ENCODE results near the gene COL5A2. TPM values are rescaled to one million over a fixed set of nuclear protein-coding genes. Genes with fewer than 3 reads are reported as not detected.
A peak's percentile ranks its signal among the peaks of the same experiment; 100 is the strongest.

Gene COL5A2
- total RNA-seq, 1 experiment from 2014 or later = 0.66 TPM

DNA sequence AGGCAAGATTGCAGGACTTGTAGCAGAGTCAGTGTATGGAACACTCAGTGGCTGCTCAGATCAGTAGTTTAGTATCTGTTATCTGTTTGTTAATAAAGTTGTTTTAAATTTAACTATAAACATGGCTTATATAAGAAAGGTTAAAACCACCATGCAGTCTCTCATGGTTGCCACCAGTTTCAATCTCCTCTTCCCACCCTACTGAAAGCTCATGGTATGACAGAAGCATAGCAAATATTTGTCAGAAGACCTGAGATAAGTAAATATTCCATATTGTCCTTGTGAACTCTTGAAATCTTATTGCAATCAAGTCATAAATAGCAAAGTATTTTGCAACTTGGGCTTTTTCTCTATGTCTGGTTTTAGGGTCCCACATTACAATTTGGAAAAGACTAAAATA, 2.1 kb upstream of the COL5A2 start:
- DNase-seq (ENCODE audit: low read depth) = no peak

DNA sequence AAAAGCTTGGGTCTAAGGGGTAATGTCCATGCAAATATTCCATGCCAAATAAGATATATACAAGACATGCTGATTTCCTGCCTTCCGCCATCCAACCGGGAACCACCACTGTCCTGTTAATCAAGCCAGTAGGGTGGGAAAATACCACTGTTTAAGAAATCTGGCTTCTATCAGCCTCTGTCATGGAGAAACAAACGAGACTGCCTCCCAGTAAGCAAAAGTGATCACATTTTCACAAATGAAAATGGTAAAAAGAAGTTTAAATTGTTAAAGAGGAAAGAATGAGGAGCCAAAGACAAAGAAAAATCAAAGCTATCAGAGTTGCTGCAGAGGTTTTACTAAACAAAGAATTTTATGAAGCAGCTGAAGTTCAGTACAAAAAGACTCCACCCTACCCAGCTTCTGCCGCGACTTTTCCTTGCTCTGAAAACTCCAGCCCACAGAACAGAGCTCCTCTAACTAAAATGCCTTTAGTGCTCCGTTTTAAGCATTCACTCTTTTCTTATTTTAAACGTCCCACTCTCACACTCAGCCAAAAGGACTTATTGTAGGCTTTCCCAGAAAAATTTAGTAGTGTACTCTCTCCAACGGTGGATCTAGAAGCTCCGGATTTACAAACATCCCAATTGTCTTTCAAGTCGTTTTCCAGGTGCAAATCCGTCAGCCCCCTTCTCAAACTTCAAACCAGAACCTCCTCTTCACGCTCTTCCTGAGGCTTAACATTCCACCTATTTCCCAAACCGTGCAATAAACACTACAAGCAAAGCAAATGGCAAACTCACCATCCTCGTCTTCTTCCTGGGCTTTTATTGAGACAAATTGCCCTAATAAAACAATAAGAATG, 613 bp downstream of the COL5A2 start:
- DNase-seq (ENCODE audit: low read depth) = no peak

DNA sequence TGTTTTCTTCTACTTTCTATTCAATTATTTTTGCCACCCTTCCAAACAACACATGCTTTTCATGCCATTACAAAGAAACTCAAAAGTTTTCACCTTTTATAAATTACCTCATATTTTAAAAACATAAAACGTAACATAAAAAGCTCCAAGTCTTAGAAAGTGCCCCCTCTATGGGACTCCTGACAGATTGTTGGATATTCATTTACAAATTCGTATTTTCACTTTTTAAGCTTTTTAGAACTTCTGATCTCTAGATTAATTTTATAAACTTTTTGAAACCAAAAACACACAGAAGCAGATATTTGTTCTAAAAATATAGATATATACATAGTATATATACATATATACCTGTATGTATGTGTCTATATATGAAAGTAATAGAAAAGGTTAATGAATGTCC, 1.5 kb downstream of the COL5A2 start:
- no peak for DNase-seq (ENCODE audit: low read depth)

DNA sequence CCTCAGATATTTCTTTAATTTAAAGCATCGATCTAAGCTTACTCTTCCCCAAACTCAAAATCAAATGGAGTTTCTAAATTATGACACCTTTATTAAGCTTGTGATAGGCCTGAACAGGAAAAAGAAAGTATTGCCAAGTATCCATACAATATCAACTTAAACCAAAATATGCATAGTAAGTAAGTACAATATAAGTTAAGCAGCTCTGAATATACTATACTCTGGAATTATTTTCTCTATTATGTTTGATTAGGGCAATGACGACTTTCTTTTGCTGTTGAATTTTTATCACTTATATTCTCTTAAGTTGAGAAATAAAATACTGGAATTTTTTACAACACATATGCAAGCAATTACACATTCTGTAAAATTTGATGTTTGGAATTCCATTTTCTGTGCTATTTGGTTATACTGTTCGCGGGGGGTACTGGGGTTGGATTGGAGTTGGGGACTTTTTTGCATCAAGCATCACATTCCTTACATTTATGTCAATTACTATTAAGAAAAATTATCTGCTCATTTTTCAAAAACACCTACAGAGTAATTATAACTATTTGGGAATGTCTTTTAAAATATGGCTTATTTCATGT, 2.2 kb downstream of the COL5A2 start:
- DNase-seq (ENCODE audit: low read depth) = no peak

DNA sequence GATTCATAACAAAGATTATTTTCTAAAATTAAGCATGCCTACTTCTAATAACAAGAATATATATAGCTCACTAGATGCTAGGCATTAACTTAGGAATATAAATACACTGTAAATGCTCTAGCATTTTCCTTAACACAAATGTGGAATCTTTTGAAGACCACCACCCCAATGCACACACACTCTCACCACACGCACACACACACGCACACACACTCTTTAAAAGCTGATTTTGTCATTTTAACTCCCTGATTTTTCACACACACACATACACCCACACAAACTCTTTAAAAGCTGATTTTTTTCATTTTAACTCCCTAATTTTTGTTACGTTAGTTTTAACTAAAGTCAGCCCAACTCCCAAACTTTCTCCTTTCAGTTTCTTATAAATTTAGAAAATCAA, 3.0 kb downstream of the COL5A2 start:
- no peak for DNase-seq (ENCODE audit: low read depth)

DNA sequence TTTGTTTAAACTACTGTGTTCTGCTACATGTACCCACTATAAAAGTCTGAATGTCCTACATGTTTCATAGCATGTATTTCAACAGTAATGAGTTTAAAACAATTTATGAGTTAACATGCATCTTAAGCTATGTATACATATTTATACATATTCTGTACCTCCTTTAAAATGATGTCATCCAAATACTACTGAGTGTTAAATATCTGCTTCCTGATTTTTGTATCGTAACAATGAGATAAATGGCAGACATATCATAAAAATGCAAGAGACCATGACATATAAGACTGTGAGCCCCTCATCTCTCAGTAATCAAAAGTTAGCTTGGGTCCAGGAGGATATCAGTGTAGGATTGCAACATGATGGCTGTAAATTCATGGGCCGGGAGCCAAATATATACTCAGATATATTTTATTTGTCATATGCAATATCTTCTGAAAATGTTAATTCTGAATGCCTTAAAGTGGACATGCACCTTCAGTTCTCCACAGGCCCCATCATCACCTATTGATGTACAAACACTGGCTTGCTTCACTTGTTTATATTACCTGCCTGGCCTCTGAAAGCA, 3.6 kb downstream of the COL5A2 start:
- DNase-seq (ENCODE audit: low read depth) = no peak

DNA sequence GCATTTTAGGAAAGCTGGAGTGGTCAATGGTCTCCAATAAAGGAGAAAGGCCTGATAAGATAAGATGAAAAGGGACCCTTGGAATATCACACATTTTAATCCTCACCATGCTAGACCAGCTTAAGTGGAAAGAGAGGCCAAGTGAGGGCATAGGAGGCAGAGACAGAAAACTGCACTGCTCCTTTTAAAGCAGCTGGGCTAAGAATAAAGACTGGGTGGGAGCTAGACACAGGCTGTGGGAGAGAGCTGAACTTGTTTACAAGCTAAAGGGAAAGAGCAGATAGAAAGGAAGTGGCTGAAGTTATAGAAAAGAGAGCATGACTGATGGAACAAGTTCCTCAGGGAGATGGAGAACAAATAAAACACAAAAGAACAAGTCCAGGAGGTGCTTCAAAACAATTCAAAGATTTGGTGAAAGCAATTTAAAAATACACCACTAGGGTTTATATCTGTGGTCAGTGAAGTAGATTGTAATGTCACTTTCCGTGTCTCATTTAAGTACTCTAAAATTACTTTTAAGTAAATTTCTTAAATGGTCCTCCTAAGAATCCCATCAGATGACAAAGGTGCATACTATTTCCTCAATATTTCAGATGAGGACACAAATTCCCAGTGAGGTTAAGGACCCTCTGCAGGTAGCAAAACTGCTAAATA, 7.5 kb downstream of the COL5A2 start:
- DNase-seq (ENCODE audit: low read depth) = no peak

DNA sequence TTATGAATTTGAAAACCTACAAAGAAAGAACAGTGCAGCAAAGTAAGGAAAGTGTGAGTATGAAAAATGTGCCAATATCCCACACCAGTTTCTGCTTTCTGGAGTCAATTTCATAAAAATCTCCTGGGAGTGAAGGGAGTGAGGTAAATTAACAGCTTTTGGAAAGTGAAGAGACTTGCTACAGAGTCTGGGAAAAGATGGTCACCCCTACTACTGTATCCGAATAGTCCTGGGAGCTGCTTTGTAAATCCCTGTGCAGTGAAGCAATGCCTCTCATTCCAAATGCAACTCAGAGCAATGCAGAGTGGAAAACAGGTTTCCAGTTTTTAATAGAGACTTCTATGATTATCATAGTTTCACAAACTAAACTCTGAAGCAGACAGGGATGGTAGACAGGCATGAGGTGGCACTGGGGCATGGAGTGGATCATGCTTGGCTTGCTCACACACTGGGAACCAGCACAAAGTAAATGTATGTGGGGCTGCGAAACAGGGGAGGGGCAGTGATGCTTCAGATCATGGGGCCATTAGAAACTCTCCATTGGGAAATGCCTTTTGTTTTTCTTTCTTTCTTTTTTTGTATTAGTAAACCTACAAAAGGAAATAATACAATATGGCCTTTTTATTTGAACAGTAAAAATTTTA, 10.6 kb downstream of the COL5A2 start:
- no peak for DNase-seq (ENCODE audit: low read depth)

DNA sequence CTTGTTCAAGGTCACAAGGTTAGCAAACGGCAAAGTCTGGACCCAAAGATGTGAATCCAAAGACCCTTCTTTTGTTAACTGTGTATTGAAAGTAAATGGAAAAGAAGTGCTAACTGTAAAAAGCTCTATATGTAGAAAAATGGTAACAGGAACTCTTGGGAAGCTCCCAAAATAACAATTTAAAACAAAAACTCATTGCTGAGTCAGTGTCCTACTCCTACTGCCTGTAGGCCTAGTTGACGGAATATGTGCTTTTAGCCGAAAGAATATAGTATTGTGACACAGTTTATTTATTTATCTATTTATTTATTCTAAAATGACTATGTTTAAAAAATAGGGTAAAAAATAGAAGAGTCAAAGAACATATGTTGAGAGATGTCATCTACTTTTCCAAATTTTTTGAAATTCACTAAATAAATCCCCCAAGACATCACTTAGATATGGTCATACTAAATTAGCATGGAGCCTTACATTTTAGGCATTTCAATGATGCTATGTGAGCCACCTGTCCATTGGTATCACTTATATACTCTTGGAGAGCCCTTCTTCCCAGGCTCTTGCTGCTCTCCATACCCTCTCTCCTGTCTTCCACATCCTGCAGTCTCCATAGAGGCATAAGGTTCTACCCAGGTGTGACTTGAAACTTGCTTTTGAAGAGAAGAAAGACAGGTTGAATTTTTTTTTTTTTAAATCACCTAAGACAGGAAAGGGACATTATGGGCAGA, 13.7 kb downstream of the COL5A2 start:
- DNase-seq (ENCODE audit: low read depth) = no peak

DNA sequence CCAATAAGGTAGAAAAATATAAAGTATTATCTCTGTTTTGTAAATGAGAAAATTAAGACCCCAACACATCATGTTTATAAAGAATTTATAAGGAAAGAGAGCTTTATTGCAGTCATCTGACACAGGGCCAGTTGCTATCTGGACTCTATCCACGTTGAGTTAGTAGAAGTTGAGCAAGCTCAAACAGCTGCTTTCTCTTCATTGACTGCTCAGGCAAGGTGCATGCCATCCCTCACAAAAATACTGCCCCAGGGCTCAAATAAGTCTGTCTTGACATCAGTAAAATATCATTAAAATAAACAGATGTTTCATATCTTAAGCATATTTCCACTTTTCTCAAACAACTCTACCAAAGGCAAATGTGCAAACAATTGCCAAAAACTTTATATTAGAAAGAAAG, 14.8 kb downstream of the COL5A2 start:
- DNase-seq (ENCODE audit: low read depth) = no peak

DNA sequence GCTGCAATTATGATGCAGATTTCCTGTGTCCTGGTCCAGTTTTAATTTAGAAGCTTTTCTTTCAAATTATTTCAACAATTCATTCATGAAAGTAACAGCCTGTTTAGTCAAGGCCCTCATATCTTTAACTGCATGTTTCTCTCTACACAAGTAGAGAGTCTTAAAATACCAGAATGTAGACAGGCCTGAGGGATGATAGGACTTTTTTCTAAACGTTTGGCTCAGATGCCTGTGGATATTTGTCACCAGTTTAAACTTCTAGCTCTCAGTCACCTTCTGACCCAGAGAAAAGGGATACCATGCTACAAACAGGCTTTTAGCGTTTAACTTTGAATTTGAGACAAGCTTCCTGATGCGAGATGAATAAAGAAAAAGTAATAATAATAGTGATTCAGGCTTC, 15.7 kb downstream of the COL5A2 start:
- peak; percentile 43 for DNase-seq (ENCODE audit: low read depth)

DNA sequence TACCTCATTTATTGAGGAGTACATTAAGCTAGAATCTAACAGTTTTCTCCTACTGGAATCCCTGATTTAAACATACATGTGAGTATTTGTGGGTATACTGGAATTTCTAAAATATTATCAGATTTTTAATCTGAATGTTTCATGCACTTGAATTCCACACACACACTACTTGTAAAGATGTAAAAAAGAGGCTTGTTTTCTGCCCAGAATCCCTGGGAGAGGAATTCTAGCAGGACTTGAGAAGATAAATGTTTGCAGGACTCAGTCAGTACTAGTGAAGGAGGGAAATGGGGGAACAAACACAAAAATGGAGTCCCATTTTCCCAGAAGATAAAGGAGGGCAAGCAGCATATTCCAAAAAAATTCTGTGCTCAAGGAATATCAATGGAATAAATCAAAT, 17.0 kb downstream of the COL5A2 start:
- no peak for DNase-seq (ENCODE audit: low read depth)

DNA sequence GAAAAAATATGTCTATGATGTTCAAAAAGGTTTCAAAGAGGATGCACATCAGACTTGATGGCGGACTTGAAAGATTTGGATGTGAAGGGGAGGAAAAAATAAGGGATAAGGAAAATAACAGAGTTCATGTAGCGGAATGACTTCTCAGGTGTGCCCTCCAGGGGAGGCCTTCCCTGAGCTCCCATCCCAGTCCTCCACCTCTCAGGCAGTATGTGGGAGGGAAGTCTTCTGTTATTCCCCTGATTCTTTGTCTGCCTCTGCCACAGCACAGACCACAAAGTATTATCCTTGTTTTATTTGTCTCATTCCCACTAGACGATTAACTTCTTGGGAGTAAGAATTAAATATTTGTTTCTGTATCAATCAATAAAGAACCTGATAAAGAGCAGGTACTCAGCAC, 17.7 kb downstream of the COL5A2 start:
- DNase-seq (ENCODE audit: low read depth) = no peak

DNA sequence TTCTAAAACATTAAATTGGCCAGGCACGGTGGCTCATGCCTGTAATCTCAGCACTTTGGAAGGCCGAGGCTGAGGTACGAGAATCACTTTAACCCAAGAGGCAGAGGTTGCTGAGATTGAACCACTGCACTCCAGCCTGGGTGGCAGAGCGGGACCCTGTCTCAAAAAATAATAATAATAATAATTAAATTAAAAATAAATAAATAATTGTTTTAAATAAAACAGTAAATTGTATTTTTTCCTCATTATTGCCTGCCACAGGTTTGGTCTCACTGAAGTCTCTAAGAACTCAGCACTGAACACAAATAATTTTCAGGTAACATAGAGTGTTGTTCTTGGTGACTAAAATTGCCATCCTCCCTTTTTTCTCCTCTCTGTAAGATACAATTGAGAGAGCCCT, 19.8 kb downstream of the COL5A2 start:
- no peak for DNase-seq (ENCODE audit: low read depth)

DNA sequence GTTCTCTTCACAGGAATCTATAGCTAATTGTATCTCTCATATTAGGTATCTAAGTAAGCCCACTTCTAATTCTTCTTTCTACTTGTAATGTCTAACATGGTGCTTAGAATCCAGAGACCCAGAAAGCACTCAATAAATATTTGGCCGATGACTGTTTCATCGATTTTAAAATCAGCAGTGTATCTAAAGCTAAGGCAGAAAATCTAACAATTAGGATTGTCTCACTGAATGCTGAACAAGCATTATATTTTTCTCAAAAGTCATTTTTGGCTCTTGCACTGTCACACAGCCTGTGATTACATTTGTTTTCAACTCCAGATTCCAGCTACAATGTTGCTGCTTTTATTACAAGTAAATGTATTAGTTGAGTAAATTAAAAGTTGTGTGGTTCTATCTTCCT, 20.3 kb downstream of the COL5A2 start:
- no peak for DNase-seq (ENCODE audit: low read depth)

DNA sequence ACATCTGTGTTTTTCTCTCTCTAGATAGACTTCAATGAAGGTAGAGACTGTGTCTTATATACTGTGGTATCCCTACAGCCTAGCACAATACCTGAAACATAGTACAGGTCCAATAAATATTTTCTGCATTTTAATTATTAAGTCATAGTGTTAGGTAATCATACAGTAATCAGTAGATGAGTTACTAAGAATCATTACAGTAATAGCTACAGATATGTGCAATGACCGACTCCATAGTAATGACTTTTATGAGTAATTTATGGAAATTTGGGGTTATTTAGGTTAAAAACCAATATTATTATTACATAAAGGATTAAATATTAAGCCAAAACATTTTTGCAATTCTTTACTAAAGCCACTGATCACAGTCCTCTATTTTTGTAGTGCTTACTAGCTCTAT, 21.6 kb downstream of the COL5A2 start:
- DNase-seq (ENCODE audit: low read depth) = no peak

DNA sequence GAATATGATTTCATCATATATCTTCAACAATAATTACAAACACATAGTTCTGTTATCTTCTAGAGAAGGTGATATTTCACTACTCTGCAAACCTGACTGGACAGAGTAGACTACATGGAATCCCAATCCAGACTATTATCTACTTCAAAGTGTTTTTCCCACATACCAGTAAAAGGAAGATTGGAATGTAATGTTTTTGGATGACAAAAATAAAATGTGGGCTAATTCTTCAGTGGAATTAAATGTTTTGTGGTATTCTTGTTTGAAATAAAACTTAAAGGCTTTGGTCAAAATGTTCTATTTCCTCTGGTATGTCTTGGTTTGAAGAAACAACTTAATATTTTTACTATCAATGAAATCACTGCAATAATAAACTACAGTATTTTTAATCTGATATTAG, 22.1 kb downstream of the COL5A2 start:
- DNase-seq (ENCODE audit: low read depth) = no peak

DNA sequence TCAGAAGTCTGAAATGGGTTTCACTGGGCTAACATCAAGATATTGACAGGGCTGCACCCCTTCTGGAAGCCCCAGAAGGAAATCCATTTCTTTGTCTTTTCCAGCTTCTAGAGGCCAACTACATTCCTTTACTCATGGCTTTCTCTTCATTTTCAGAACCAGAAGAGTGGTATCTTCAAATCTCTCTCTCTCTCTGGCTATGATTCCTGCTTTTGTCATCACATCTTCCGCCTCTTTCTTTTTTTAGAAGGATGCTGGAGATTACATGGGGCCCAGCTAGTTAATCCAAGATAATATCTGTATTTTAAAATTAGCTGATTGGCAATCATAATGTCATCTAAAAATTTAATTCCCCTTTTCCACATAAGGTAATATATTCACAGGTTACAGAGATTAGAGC, 23.8 kb downstream of the COL5A2 start:
- no peak for DNase-seq (ENCODE audit: low read depth)

DNA sequence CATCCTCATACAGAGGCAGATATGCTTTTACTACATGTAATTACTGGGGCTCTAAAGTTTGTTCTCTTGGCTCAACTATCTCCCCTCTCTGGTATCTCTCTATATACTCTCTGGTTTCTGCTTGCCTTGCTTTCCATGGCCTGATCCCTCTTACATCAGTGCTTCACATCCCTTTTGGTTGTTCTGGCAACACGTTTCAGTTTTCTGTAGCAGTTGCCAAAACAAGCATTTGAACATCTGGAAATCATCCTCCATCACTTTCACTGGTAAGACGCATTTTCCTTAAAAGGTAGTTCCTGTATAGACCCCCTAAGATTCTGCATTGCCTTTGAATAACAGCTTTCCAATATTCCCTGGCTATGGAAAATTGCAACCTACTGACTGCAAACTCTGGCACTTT, 25.9 kb downstream of the COL5A2 start:
- no peak for DNase-seq (ENCODE audit: low read depth)

DNA sequence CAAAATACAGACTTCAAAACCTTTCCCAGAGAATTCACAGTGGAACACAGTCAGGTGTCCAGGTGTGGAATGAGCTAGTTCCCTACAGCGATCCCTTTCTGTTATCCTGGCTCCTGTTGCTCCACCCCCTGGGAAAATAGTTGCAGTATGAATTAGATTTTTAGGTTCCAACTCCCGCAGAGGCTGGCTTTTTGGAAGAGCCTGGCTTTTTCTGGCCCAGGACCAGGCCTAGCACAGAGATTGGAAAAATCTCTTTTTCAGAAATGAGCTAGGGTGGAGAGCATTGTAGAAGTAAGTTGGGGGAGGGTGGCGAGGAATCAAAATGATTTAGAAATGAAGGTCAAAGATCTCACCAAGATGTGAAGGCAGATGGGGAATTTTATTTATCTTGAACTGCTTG, 27.1 kb downstream of the COL5A2 start:
- DNase-seq (ENCODE audit: low read depth) = no peak

DNA sequence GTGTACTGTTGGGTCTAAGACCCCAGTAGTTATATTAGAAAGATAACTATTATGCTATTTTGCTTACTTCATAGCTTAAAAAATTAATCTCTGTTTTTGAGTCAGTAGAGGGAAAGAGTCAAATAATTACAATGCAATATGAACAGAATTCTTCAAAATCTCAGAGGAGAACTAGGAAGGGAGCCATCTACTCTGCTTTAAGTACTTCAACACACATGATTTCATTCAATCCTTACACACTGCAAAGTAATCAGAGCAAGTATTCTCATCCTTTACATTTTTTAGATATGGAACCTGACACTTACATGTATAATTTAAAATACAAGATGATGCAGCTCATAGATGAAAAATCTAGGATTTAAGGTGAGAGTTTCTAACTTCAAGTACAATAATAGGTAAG, 27.7 kb downstream of the COL5A2 start:
- DNase-seq (ENCODE audit: low read depth) = no peak

Data from HT1080 (cell line).